Thyroid gland (tissue), 4 donors: ENCODE data around the gene IRF2.

Source experiments
- CTCF ChIP-seq, 6 experiments: fragments of 200-600 bp in 3 of 6; fragments of 450-650 bp in 3 of 6; sonication (generic) in 3 of 6; IDR thresholded peaks; one replicate each; pipeline ENCODE4 v1.5.1; 2016 to 2019; ENCODE audit warnings: antibody characterized with exemption in 6 of 6, mild to moderate bottlenecking in 2 of 6, inconsistent platforms in 1 of 6, moderate library complexity in 1 of 6
- POLR2A ChIP-seq, 2 donors: fragments of 450-650 bp; IDR thresholded peaks; one replicate each; pipeline ENCODE4 v1.6.1; 2017; ENCODE audit warnings: antibody characterized with exemption in 2 of 2, mild to moderate bottlenecking in 2 of 2, moderate library complexity in 1 of 2

- no peak for TF ChIP-seq CTCF (IDR thresholded peaks at IDR 0.05)
- TF ChIP-seq POLR2A (IDR thresholded peaks at IDR 0.05), result no peak
Observed at GRCh38 chr4:184410748-184411147, 63.6 kb downstream of the IRF2 start.
